Right ventricle myocardium inferior (tissue), 1 donor: ENCODE results near the gene VMAC. TPM values are rescaled to one million over a fixed set of nuclear protein-coding genes. Genes with fewer than 3 reads are reported as not detected.

Experiments used
- ATAC-seq: fragments of 200-7000 bp; cut with Tn5 transposase; one replicate; pipeline ENCODE4 v1.9.1; 2020; ENCODE audit warnings: mild to moderate bottlenecking, moderate library complexity
- DNase-seq: peaks from one replicate; pipeline ENCODE4 v3.0.0; 2021; ENCODE audit errors: missing footprints
- intact Hi-C: fragments of 100-400 bp; cut with DNase I; formaldehyde crosslinking; loops from one replicate; pipeline ENCODE4 v1.11.0; 2022
- total RNA-seq: library from RNA; stranded (reverse); fragmentation: NEBNext Ultra II Directional; extraction: Animal tissue kit (Norgen Biotek cat#: 25700); gene quantifications from one replicate; pipeline ENCODE4 v1.2.1, GENCODE V29; 2021
- donor health status: DM: no; HTN: yes; CAD: no; lungs with severe emphysema.

Gene VMAC
- total RNA-seq, 1 donor from 2014 or later: 1.6 TPM

DNA sequence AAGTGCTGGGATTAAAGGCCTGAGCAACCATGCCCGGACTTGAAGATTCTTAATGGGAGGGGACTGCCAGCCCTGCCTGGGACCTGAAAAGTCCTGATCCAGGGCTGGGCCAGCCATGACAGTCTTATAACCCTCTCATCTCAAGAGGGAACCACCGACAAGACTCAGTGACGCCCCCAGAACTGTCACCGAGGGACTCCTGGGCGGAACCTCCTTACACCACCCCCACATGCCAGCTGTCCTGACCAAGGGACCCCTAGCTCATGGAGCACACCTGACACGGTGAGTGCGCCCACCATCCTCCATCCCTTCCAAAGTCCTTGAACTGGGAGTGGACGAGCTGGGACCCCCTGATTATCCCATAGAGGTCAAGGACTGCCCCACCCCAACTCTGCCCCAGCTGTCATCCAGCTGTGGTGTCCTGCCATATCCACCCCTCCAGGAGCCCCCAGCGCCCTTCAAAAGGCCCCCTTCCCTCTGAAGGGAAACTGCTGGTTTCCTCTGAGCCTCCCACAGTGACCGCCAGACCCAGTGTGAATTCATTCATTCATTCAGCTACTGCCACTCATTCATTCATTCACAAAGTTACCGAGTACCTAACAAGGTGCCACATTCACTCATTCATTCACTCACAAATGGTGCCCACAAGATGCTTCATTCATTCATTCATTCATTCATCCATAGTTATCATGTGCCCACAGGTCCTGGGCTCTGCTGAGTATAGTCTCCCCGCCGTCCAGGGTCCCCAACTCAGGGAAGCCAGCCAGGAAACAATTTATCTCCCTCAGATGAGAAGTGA is 4.7 kb upstream of the VMAC start:
- intact Hi-C loops: loop anchor here (5.0 kb wide), 1 partner anchor 67 kb away; no protein-coding TSS in a partner anchor
- DNase-seq (no peak), ATAC-seq (no peak)

DNA sequence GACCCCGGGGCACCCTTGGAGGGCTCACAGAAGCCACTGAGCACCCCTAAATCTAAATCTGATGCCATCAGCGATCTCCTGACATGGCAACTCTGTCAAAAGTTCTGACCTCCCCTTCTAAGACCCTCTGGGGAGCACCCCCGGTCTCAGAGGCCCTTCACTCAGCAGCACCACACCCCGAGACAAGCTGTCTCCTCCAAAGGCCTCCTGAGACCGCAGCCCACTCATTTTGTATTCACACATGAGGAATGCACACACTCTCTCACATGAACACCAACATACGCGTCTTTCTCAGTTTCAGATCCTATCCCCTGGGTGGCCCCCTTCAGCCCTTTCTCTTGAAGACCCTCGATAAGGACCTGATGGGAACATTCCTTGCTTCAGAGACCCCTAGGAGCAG is 3.7 kb upstream of the VMAC start:
- DNase-seq (no peak), ATAC-seq (no peak)
- intact Hi-C loops: loop anchor here (5.0 kb wide), 1 partner anchor 66 kb away; no protein-coding TSS in a partner anchor

DNA sequence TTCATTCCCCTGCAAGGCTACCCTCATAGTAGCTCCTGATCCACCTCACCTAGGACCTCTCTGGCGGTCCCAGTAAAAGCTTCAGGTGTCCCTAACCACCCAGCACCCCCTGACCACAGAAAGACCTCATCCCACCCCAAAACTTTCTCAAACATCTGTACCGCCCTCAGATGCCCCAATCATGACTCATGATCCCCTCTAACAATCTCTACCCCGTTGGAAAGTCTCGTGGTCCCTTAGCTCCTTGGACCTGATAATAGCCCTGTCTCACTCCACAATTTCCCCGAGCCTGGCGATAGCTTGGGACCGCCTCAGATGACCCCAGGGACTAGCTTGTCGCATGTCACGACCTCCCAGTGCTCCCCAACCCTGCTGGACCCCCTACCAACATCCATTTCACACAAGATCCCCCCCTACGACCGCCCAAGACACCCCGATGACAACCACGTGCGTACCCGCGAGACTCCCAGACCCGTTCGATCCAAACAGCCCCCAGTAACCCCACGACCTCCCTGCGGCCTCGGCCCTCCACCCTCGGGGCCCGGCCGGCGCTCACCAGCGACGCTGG is 1.5 kb upstream of the VMAC start:
- no peak for ATAC-seq
- intact Hi-C loops: loop anchor here (5.0 kb wide), 1 partner anchor 64 kb away; no protein-coding TSS in a partner anchor
- DNase-seq: no peak

DNA sequence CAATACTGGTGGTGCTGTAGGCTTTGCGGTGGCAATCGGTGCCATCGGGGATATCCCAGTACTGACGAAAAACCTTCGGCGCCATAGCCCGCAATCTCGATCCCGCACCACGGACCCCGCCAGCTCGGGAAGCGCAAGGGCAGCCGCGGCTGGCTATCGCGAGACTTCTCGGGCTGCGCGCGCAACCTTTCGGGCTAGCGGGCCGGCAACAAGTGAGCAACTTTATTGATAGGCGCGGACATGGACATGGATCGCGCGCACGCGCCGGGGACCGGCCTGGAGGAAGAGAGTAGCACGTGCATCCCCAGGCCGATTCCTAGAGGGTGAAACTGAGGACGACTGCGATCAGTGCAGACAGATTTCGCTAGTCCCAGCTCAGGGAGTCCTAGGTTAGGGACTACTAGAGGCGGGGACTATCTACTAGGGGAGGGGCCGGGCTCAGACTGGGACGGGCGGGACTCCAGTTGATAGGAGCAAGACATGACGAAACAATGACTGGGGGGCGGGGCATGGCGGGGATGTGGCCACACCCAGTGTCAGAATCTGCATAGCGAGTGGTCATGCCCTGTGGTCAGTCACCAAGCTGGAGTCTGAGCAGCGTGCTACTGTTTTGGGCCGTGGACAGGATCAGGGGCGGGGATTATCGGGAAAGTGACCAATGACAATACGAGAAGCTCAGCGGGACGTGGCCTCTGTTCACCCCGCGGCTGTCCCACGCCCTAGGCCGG is 884 bp upstream of the VMAC start, which contains the start of gene NDUFA11:
NDUFA11 (minus strand) TSS at position 167 of the 728 bp plus-strand sequence; CDS start at position 85, 82 bp downstream.
- ATAC-seq: peak; percentile 83
- intact Hi-C loops: loop anchor here (1.0 to 5.0 kb wide), 2 partner anchors 64 to 470 kb away; no protein-coding TSS in a partner anchor

DNA sequence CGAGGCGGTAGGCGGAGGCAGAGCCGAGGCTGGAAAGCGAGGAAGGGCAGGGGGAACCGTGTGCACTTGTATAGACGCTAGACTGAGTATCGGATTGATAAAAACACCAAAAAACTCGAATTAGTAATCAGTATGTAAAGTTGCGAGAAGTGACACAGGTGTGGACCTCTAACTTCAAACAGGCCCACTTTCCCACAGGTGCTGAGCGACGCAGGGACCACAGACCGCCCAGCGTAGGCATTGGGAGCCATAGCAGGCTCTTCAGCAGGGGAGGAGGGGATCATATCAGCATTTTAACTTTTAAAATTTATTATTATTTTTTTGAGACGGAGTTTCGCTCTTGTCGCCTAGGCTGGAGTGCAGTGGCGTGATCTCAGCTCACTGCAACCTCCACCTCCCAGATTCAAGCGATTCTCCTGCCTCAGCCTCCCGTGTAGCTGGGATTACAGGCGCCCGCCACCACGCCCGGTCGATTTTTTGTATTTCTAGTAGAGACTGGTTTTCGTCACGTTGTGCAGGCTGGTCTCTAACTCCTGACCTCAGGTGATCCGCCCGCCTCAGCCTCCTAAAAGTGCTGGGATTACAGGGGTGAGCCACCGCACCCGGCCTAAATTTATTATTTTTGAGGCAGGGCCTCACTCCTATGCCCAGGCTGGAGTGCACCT is 574 bp downstream of the VMAC start:
- intact Hi-C loops: loop anchor here (5.0 kb wide), 1 partner anchor 42 kb away; no protein-coding TSS in a partner anchor
- DNase-seq: no peak
- no peak for ATAC-seq

More for the DNA sequence above, 884 bp upstream of the VMAC start, which contains the start of gene NDUFA11:
- DNase-seq: peak; percentile 98

DNA sequence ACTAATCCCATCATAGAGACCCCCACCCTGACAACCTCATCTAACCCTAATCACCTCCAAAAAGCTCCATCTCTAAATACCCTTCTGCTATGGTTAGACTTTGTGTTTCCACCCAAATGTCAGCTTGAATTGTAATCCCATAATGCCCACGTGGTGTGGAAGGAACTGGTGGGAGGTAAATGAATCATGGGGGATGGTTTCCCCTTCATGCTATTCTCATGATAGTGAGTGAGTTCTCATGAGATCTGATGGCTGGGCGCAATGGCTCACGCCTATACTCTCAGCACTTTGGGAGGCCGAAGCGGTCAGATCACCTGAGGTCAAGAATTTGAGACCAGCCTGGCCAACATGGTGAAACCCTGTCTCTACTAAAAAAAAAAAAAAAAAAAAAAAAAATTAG is 2.6 kb downstream of the VMAC start:
- ATAC-seq (no peak), DNase-seq (no peak)
- intact Hi-C loops: loop anchor here (5.0 kb wide), 1 partner anchor 40 kb away; no protein-coding TSS in a partner anchor

DNA sequence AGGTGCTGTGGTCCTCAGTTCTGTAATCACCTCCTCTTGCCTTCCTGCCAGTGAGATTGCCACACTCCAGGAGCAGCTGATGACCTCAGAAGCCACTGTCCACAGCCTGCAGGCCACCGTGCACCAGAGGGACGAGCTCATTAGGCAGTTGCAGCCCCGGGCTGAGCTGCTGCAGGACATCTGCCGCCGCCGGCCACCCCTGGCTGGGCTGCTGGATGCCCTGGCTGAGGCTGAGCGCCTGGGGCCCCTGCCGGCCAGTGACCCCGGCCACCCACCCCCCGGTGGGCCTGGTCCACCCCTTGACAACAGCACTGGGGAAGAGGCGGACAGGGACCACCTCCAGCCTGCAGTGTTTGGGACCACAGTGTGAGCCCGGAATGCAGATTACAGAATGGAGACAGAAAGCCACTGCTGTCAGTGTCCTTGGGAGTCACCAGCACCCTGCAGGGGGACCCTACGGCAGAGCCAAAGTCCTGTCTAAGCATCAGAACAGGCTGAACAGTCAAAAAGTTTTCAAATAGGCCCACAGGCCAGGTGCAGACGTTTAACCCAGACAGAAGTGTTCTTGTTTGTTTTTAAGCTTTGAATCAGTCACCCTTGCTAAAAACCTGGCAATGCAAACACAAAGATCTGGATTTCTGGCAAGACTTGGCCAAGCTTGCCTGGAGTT is 4.2 kb downstream of the VMAC start:
- ATAC-seq: no peak
- DNase-seq: no peak
- intact Hi-C loops: loop anchor here (5.0 kb wide), 1 partner anchor 38 kb away; no protein-coding TSS in a partner anchor

DNA sequence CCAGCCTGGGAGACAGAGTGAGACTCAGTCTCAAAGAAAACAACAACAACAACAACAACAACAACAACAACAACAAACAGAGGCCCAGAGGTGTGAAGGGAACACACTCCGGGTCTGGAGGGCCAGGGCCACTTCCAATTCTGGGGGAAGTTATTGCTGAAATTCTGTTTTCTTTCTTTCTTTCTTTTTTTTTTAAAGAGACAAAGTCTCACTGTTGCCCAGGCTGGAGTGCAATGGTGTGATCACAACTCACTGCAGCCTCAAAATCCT is 5.9 kb downstream of the VMAC start:
- intact Hi-C loops: no loop called here
- no peak for DNase-seq
- ATAC-seq: no peak

DNA sequence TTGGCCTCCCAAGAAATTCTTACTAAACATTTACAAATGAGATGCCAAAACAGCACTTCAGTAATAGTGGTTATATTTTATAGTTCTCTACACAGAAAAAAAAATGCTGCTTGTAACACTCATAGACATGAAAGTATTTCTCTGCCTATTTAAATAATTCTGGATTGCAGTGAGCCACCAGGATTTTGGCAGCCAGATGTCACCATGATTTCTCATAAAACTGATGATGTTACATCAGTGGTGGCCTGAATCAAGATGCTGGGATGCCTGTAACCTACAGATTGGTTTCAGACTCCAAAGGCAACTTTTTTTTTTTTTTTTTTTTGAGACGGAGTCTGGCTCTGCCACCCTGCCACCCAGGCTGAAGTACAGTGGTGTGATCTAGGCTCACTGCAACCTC is 6.7 kb downstream of the VMAC start:
- intact Hi-C loops: no loop called here
- DNase-seq (no peak), ATAC-seq (no peak)

DNA sequence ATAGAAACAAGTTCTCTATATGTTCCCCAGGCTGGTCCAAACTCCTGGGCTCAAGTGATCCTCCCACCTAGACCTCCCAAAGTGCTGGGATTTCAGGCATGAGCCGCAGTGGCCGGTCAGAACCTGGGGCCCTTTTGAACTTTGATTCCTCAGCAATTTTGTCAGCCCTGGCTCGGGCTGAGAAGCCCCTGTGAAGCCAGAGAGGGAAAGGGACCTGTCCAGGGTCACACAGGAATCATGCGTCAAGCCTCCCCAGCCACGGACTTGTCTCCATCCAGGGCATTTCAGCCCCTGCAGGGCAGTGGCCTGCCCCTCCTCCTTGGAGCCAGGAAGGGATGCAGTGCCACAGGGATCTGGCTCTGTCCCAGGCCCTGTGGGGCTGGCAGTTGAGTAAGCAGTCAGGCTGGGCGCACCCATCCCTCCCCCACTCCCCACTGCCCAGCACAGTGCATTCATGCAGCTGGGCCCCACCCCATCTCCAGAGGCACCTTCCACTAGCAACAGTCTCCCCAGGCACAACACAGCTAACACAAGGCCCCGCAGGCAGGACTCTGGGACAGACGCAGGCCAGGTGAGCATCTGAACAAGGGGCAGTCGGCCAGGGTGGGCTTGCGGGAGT is 9.2 kb downstream of the VMAC start, which contains the start of gene CAPS:
CAPS (plus strand) TSS at position 516 of the 619 bp plus-strand sequence. CDS start 153 bp downstream, outside the sequence.
- peak; percentile 57 for ATAC-seq
- DNase-seq: no peak
- intact Hi-C loops: no loop called here

DNA sequence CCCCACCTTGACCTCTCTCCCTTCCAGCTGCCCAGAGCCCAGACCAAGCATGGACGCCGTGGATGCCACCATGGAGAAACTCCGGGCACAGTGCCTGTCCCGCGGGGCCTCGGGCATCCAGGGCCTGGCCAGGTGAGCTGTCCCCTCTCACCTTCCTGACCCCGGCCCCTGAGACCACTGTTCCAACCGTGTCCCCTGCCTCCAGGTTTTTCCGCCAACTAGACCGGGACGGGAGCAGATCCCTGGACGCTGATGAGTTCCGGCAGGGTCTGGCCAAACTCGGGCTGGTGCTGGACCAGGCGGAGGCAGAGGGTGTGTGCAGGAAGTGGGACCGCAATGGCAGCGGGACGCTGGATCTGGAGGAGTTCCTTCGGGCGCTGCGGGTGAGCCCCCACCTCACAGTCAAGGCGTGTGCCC is 9.7 kb downstream of the VMAC start:
- ATAC-seq: no peak
- DNase-seq: no peak
- intact Hi-C loops: no loop called here

DNA sequence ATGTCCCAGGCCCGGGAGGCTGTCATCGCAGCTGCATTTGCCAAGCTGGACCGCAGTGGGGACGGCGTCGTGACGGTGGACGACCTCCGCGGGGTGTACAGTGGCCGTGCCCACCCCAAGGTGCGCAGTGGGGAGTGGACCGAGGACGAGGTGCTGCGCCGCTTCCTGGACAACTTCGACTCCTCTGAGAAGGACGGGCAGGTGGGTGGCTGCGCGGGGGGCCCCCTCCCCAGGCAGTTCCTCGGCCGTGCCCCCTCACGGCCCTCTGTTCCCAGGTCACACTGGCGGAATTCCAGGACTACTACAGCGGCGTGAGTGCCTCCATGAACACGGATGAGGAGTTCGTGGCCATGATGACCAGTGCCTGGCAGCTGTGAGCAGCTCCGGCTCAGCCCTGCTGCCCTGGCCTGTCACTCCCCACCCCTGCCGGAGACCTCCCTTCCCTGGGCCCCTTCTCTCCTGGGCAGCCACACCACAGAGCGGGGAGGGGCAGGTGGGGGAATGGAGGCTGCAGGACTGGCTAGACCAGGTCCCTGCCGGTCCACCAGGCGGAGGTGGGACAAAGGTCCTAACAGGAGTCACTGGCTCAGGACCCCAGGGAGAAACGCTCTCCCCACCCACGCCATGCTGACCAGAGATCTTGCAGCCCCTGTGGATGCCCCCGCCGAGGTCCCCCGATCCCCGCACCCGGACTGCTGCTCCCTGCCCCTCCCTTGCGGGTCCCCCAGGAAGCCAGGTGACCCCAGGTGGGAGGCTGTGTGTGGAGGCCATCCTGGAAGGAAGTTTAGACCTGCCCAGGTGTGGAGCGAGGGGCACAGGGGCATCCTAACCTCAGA is 10.5 kb downstream of the VMAC start:
- ATAC-seq: peak; percentile 8
- intact Hi-C loops: no loop called here
- DNase-seq: no peak

DNA sequence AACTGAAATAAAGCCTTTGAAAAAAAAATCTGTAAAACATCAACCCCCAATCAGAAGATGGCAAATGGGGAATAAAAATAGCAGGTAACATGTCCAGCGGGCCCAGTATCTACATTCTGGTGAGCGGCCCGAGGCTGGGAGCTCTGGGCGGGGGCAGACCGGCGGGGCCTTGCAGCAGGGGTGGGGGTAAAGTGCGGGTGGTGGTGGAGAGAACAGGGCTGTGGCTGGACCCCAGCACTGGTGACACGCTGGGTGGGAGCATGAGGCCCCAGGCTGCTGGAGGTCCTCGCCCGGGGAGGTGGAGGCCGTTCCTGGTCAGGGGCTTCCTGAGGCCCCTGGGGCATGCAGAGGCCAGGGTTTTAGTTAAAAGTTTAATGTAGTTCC is 11.1 kb downstream of the VMAC start:
- no peak for ATAC-seq

DNA sequence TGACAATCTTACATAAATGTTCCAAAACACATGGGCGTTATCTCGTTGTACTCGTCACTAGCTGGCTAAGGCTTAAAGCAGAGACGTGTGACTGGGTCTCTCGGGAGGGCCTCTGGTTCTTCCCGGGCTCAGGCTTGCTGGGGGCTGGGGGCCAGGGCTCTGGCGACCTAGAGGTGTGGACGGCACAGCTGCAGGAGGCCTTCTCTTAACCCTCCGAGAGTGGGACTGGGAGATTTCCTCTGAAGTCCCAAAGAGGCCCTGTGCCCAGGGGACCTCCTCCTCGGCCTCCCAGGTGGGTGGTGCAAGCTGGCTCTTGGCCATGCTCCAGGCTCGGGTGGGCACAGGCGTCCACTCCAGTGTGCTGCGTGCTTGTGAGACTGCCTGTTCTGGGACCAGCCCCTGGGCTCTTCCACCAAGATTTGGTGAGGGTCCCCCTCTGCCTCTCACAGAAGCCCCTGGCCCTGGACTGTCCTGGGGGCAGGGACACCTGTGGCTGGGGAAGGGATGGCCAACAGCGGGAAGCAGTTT is 11.6 kb downstream of the VMAC start:
- ATAC-seq (peak; percentile 30), DNase-seq (no peak)
- intact Hi-C loops: no loop called here

More for the DNA sequence above, 11.1 kb downstream of the VMAC start:
- intact Hi-C loops: no loop called here
- DNase-seq: no peak

DNA sequence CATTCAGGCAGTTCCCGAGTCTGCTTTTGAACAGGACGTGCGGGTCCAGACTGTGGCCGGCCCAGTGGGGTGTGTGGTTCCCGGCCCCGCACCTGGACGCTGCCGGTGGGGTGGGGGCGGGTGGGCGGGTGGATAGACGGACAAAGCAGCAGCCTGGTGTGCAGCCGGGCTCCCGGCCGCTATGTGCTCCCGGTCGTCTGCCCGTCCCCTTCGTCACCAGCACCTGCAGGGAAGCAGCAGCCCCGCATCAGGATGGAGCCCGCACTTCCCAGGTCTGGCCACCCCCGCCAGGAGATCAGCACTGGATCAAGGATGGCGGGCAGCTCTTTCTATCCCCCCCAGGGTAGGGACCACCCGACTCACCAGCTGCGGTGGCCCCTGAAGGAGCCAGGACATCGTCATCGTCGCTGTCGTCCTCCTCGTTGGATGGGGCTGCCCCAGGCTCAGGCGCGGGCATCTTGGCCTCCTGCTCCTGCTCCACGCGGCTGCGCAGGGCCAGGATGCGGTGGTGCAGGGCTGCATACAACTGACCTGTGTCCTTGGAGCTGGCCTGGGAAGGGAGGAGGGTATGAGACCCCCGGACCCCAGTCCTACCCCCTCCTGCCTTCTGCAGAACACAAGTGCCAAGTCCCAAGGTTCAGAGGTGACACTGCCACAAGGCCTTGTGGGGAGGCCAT is 12.9 kb downstream of the VMAC start:
- no peak for DNase-seq
- ATAC-seq: no peak
- intact Hi-C loops: no loop called here

DNA sequence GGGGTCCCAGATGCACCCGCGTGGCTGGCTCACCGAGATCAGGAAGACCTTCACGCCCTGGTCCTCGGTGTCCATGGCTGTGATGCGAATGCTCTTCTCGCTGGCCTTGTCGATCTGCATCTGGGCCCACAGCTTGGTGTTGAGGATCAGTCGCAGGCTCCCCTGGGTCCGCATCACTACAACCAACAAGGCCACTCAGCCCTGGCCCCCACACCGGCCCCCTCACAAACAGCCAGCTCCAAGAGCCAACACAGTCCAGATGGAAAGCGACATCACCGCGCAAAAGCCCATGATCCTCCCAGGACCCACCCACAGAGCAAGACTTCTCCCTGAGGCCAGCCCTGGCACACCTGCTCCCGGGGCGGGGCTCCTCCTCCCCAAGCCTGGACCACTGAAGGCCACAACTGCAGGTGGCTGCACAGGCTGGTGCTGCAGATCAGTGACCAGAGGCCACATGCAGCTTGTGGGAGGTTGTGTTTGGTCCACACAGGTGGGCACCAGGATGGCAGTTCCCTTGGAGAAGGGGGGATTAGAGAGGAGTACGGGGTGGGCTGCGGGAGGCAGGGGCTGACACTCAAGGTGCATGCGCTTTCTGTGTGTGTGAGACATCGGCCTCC is 13.9 kb downstream of the VMAC start:
- no peak for DNase-seq
- ATAC-seq: no peak
- intact Hi-C loops: no loop called here
